ENCODE measurements around the gene TLR7. TPM values are rescaled to one million over a fixed set of nuclear protein-coding genes. Genes with fewer than 3 reads are reported as not detected.

The TLR7 gene
- total and polyA plus RNA-seq, 3 donors from 2014 or later = 0.08 to 1.3 (median 0.31) TPM

GRCh38 chrX:12922599-12922919 lies 55.7 kb downstream of the TLR7 start:
- TF ChIP-seq, protein P1, sequence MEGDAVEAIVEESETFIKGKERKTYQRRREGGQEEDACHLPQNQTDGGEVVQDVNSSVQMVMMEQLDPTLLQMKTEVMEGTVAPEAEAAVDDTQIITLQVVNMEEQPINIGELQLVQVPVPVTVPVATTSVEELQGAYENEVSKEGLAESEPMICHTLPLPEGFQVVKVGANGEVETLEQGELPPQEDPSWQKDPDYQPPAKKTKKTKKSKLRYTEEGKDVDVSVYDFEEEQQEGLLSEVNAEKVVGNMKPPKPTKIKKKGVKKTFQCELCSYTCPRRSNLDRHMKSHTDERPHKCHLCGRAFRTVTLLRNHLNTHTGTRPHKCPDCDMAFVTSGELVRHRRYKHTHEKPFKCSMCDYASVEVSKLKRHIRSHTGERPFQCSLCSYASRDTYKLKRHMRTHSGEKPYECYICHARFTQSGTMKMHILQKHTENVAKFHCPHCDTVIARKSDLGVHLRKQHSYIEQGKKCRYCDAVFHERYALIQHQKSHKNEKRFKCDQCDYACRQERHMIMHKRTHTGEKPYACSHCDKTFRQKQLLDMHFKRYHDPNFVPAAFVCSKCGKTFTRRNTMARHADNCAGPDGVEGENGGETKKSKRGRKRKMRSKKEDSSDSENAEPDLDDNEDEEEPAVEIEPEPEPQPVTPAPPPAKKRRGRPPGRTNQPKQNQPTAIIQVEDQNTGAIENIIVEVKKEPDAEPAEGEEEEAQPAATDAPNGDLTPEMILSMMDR (IDR thresholded peaks at IDR 0.05) = no peak
- no peak for TF ChIP-seq POLR2A (IDR thresholded peaks at IDR 0.05)
- Histone ChIP-seq H3K4me3 (no peak overlapping the region), H3K4me1 (no peaks in the 10 kb centered on the region), H3K9me3 (no peaks in the 10 kb centered on the region), H3K27ac (no peak overlapping the region), H3K27me3 (no peaks in the 10 kb centered on the region), H3K36me3 (ENCODE audit: low read depth, missing control alignments) (no peaks in the 10 kb centered on the region)
- DNase-seq = no peak
- intact Hi-C loops (cut with DNase I; ENCODE audit: low total_unique reads) = no loop called here

GRCh38 chrX:12929701-12930100 lies 62.8 kb downstream of the TLR7 start:
- H3K36me3 ChIP-seq (ENCODE audit: low read depth, missing control alignments) = no peaks in the 10 kb centered on the region
- no peak for DNase-seq
- no peak overlapping the region for H3K4me3 ChIP-seq
- no peak for TF ChIP-seq POLR2A (IDR thresholded peaks at IDR 0.05)
- TF ChIP-seq, protein P1 (IDR thresholded peaks at IDR 0.05) = no peak
- no peaks in the 10 kb centered on the region for H3K27me3 ChIP-seq
- intact Hi-C loops (cut with DNase I; ENCODE audit: low total_unique reads) = no loop called here
- 61 to 77% methylated on average over 4 of the region's 4 CpGs for WGBS, 2 donors
- no peak overlapping the region for H3K27ac ChIP-seq
- no peaks in the 10 kb centered on the region for H3K9me3 ChIP-seq
- H3K4me1 ChIP-seq = no peaks in the 10 kb centered on the region

DNA sequence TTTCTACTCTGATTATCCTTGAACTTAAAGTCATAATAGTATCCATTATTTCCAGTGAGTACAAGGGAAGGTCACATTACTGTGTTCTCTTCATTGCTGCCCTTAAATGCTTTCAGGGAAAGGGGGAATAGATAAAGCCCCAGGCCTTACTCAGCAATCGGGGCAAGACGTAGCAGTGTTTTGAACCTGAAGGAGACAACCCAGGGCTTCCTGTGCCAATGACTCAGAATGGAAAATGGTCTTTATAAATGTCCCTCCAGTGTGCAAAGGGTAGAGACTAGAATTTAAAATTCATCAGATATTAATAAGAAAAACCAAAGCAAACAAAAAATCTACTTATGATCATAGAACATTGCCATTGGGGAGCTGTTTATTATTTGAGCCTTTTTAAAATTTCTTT lies 63.3 kb downstream of the TLR7 start:
- Histone ChIP-seq H3K36me3 (ENCODE audit: low read depth, missing control alignments) (no peaks in the 10 kb centered on the region), H3K9me3 (no peaks in the 10 kb centered on the region), H3K27me3 (no peaks in the 10 kb centered on the region), H3K4me3 (no peak overlapping the region), H3K4me1 (no peaks in the 10 kb centered on the region), H3K27ac (no peak overlapping the region)
- intact Hi-C loops (cut with DNase I; ENCODE audit: low total_unique reads) = no loop called here
- 52 to 88% methylated on average over 2 of the region's 2 CpGs for WGBS, 2 donors
- no peak for DNase-seq
- TF ChIP-seq, protein P1 (IDR thresholded peaks at IDR 0.05) = no peak
- no peak for TF ChIP-seq POLR2A (IDR thresholded peaks at IDR 0.05)

DNA sequence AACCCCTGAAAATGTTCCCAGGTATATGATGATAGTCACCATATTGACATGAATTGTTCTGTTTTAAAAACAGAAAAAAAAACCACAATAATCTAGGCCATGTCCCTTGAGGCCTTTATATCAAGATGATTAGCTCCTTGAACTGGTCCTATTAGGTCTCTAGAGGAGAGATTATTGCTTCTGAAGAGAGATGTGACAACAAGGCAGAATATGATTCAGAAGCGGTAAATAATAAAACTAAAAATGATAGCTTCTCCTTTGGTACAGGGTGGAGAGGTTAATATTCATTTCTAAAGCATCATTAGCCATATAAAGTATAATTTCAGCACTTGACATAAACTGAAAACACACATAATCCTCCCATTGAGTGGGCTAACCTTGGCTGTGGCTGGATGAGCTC lies 65.4 kb downstream of the TLR7 start:
- Histone ChIP-seq H3K27me3 (no peaks in the 10 kb centered on the region), H3K9me3 (no peaks in the 10 kb centered on the region), H3K27ac (no peak overlapping the region), H3K4me1 (no peaks in the 10 kb centered on the region), H3K4me3 (no peak overlapping the region), H3K36me3 (ENCODE audit: low read depth, missing control alignments) (no peaks in the 10 kb centered on the region)
- intact Hi-C loops (cut with DNase I; ENCODE audit: low total_unique reads) = no loop called here
- TF ChIP-seq, protein P1 (IDR thresholded peaks at IDR 0.05) = no peak
- no peak for TF ChIP-seq POLR2A (IDR thresholded peaks at IDR 0.05)
- WGBS, 2 donors = 83 to 93% methylated on average over 1 of the region's 1 CpG
- DNase-seq = no peak

DNA sequence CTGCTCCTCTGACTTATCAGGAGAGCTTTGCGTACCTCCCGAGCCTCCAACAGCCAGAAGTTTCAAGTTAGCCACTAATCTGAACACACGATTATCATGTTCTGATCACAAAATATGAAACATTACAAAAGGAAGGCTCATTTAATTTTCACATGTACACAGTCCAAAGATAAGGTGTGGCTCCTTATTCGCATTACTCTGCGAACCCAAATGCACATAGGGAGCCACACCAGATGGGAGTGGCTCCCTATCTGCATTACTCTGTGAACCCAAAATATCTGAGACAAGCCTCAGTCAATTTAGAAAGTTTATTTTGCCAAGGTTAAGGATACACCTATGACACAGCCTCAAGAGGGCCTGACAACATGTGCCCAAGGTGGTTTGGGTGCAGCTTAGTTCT lies 68.0 kb downstream of the TLR7 start:
- no peaks in the 10 kb centered on the region for H3K36me3 ChIP-seq (ENCODE audit: low read depth, missing control alignments)
- 48 to 66% methylated on average over 5 of the region's 5 CpGs for WGBS, 2 donors
- no peak overlapping the region for H3K4me3 ChIP-seq
- no peak for DNase-seq
- no peak overlapping the region for H3K27ac ChIP-seq
- intact Hi-C loops (cut with DNase I; ENCODE audit: low total_unique reads) = no loop called here
- no peaks in the 10 kb centered on the region for H3K27me3 ChIP-seq
- TF ChIP-seq, protein P1 (IDR thresholded peaks at IDR 0.05) = no peak
- TF ChIP-seq POLR2A (IDR thresholded peaks at IDR 0.05) = no peak
- H3K9me3 ChIP-seq = no peaks in the 10 kb centered on the region
- H3K4me1 ChIP-seq = no peaks in the 10 kb centered on the region
